Choroid plexus epithelial cell (primary cell): ENCODE results near the gene OR4E1.

Experiments
- DNase-seq: peaks from one replicate; pipeline ENCODE4 v3.0.0-alpha.2; 2010; ENCODE audit warnings: low read depth
- H3K4me3 ChIP-seq: 2 replicates; pipeline ENCODE4 v1.5.1; 2011; ENCODE audit warnings: low read depth, mild to moderate bottlenecking, control low read depth, low read length, moderate library complexity
- CTCF ChIP-seq: conservative IDR thresholded peaks from 2 replicates; pipeline ENCODE4 v1.5.1; 2011; ENCODE audit warnings: low read depth, mild to moderate bottlenecking, control low read depth, inconsistent platforms, low read length, moderate library complexity

Gene OR4E1

GRCh38 chr14:21680072-21680471 lies 6.5 kb upstream of the OR4E1 start:
- TF ChIP-seq CTCF = no peak
- H3K4me3 ChIP-seq = no peak overlapping the region
- DNase-seq = peak; percentile 43

GRCh38 chr14:21675566-21675965 lies 1.9 kb upstream of the OR4E1 start:
- no peak overlapping the region for H3K4me3 ChIP-seq
- DNase-seq = no peak
- TF ChIP-seq CTCF = no peak

GRCh38 chr14:21672116-21672515 lies 1.5 kb downstream of the OR4E1 start:
- no peak for TF ChIP-seq CTCF
- peak; percentile 8 for DNase-seq
- no peak overlapping the region for H3K4me3 ChIP-seq

- TF ChIP-seq CTCF = no peak
- no peak for DNase-seq
- no peak overlapping the region for H3K4me3 ChIP-seq
Measured at GRCh38 chr14:21671371-21671770, 2.2 kb downstream of the OR4E1 start.

GRCh38 chr14:21669284-21669683 lies 4.3 kb downstream of the OR4E1 start:
- no peak for TF ChIP-seq CTCF
- H3K4me3 ChIP-seq = no peak overlapping the region
- no peak for DNase-seq

GRCh38 chr14:21668377-21668776 lies 5.2 kb downstream of the OR4E1 start:
- TF ChIP-seq CTCF = no peak
- H3K4me3 ChIP-seq = no peak overlapping the region
- DNase-seq = peak; percentile 30

- no peak for DNase-seq
- TF ChIP-seq CTCF = no peak
- H3K4me3 ChIP-seq = no peak overlapping the region
Measured at GRCh38 chr14:21656980-21657379, 16.6 kb downstream of the OR4E1 start.
